Erythroblast (primary cell): ENCODE measurements around the gene SLC25A22.

ENCODE experiments used
- GATA1 ChIP-seq: IDR thresholded peaks from 2 replicates; pipeline ENCODE4 v1.6.1; 2011; ENCODE audit warnings: low read depth, mild to moderate bottlenecking, control low read depth, low read length, moderate library complexity
- POLR2A ChIP-seq: IDR thresholded peaks from 2 replicates; pipeline ENCODE4 v1.6.1; 2011; ENCODE audit warnings: mild to moderate bottlenecking, low read length

- TF ChIP-seq POLR2A, result no peak
- TF ChIP-seq GATA1, result no peak
These were observed 46.9 kb upstream of the SLC25A22 start for GRCh38 chr11:844693-845644.
